PC-9 (cell line): Measurements from ENCODE around the gene BMERB1. TPM values are rescaled to one million over a fixed set of nuclear protein-coding genes. Genes with fewer than 3 reads are reported as not detected.

Source experiments
- BruUV-seq: library from RNA; stranded (reverse); fragments of 400-500 nt; replicated peaks from 2 replicates; lab custom pipeline; 2021; lab: Mats Ljungman, UMichigan
- CTCF ChIA-PET: fragments of 300-600 bp; sonication (Branson Sonifier 250); formaldehyde crosslinking; loops from one replicate; lab custom pipeline; 2022; ENCODE audit warnings: antibody characterized with exemption; lab: Charles Lee
- POLR2A ChIA-PET: fragments of 300-600 bp; sonication (Branson Sonifier 250); formaldehyde crosslinking; loops from one replicate; lab custom pipeline; 2022; ENCODE audit warnings: antibody characterized with exemption; ENCODE audit not compliant: unreplicated experiment; lab: Charles Lee
- DNase-seq, 2 experiments: peaks; one replicate each; pipeline versions ENCODE4 v3.0.0 to v3.0.0-alpha.2; 2015 to 2022; ENCODE audit warnings: mixed read lengths in 1 of 2
- H2AFZ ChIP-seq: fragments of 200-600 bp; sonication (generic); 2 replicates; pipeline ENCODE4 v1.8.1; 2017; ENCODE audit warnings: antibody characterized with exemption
- H3F3A ChIP-seq: fragments of 200-600 bp; sonication (generic); 2 replicates; pipeline ENCODE4 v1.8.1; 2017; ENCODE audit warnings: antibody characterized with exemption, mild to moderate bottlenecking, low read depth; ENCODE audit not compliant: insufficient read depth
- H3K27ac ChIP-seq: fragments of 200-600 bp; sonication (generic); 2 replicates; pipeline ENCODE4 v1.6.1; 2016; ENCODE audit warnings: mixed run types
- H3K27me3 ChIP-seq: fragments of 200-600 bp; sonication (generic); 2 replicates; pipeline ENCODE4 v1.6.1; 2016; ENCODE audit warnings: low read depth, mixed run types; ENCODE audit not compliant: insufficient read depth
- H3K36me3 ChIP-seq: fragments of 200-600 bp; sonication (generic); 2 replicates; pipeline ENCODE4 v1.6.1; 2016; ENCODE audit warnings: low read depth, mixed run types
- H3K4me1 ChIP-seq: fragments of 200-600 bp; sonication (generic); replicated peaks from 2 replicates; pipeline ENCODE4 v1.6.1; 2016; ENCODE audit warnings: mixed run types; ENCODE audit not compliant: insufficient read depth
- H3K4me2 ChIP-seq: fragments of 200-600 bp; sonication (generic); 2 replicates; pipeline ENCODE4 v1.6.1; 2017; ENCODE audit warnings: mixed run types
- H3K4me3 ChIP-seq: fragments of 200-600 bp; sonication (generic); 2 replicates; pipeline ENCODE4 v1.6.1; 2016; ENCODE audit warnings: mixed run types
- H3K79me2 ChIP-seq: fragments of 200-600 bp; sonication (generic); 2 replicates; pipeline ENCODE4 v1.6.1; 2017; ENCODE audit warnings: low read depth, mixed run types
- H3K9me2 ChIP-seq: fragments of 200-600 bp; sonication (generic); 2 replicates; pipeline ENCODE4 v1.8.1; 2017; ENCODE audit warnings: mild to moderate bottlenecking; ENCODE audit not compliant: insufficient read depth
- H3K9me3 ChIP-seq: fragments of 200-600 bp; sonication (generic); 2 replicates; pipeline ENCODE4 v1.8.1; 2016; ENCODE audit warnings: low read depth; ENCODE audit not compliant: insufficient read depth
- H4K20me1 ChIP-seq: fragments of 200-600 bp; sonication (generic); 2 replicates; pipeline ENCODE4 v1.8.1; 2017; ENCODE audit not compliant: insufficient read depth
- CTCF ChIP-seq: fragments of 200-600 bp; sonication (generic); conservative IDR thresholded peaks from 2 replicates; pipeline ENCODE4 v1.6.1; 2017; ENCODE audit warnings: mixed run types, antibody characterized with exemption, mild to moderate bottlenecking, moderate library complexity
- EZH2 ChIP-seq: fragments of 200-600 bp; sonication (generic); IDR thresholded peaks from 2 replicates; pipeline ENCODE4 v1.8.0; 2017; ENCODE audit warnings: antibody characterized with exemption, low read depth
- intact Hi-C: fragments of 100-400 bp; cut with micrococcal nuclease; formaldehyde crosslinking; loops from one replicate; pipeline ENCODE4 v1.10.0; 2022; ENCODE audit not compliant: unreplicated experiment
- total RNA-seq: library from RNA; stranded (reverse); gene quantifications from 2 replicates; pipeline ENCODE4 v1.2.3, GENCODE V29; 2021

BMERB1 gene
- total RNA-seq, 1 experiment from 2014 or later = 4.3 TPM

- Histone ChIP-seq H3K27me3 (no peaks in the 10 kb centered on the region), H3K4me3 (no peak overlapping the region), H3K79me2 (peaks cover 24% of the 10 kb centered on the region), H3K27ac (no peak overlapping the region), H2AFZ (no peak overlapping the region), H3F3A (no peaks in the 10 kb centered on the region), H3K9me2 (no peaks in the 10 kb centered on the region), H3K9me3 (no peaks in the 10 kb centered on the region), H3K4me1 (peaks cover 10% of the 10 kb centered on the region), H4K20me1 (no peaks in the 10 kb centered on the region), H3K4me2 (no peak overlapping the region), H3K36me3 (peaks cover 27% of the 10 kb centered on the region)
- intact Hi-C loops = no loop called here
- CTCF ChIA-PET = no interaction called here
- no peak for DNase-seq
- no peak for TF ChIP-seq CTCF
- no peak for TF ChIP-seq EZH2
- POLR2A ChIA-PET = interaction anchor here (0.6 kb wide), 1 partner anchor 31 kb away, joined by 4 read pairs; no protein-coding TSS in a partner anchor
- no TSS peak for BruUV-seq
These were observed 202.0 kb downstream of the BMERB1 start for GRCh38 chr16:15636392-15636873.

Other genes starting within 250 kb of the BMERB1 start
- gene NPIPA5, start 56.3 kb upstream of the BMERB1 start, total RNA-seq = 0.68 and 0.73 TPM in 2 replicates
- gene MPV17L, start 38.8 kb upstream of the BMERB1 start, total RNA-seq = 0.11 TPM in 1 of 2 replicates, not detected in the other
- 68.1 and 69.4 TPM in 2 replicates for gene MARF1, start 208.6 kb downstream of the BMERB1 start, total RNA-seq
- gene NDE1, start 215.7 kb downstream of the BMERB1 start, total RNA-seq = 114 and 119 TPM in 2 replicates